Breast epithelium (tissue), 3 donors: ENCODE results near the gene CCDC92.

Experiments used
- POLR2A ChIP-seq: fragments of 450-650 bp; IDR thresholded peaks from one replicate; pipeline ENCODE4 v1.6.1; 2016; ENCODE audit warnings: antibody characterized with exemption, mild to moderate bottlenecking, moderate library complexity
- POLR2AphosphoS5 ChIP-seq, 3 donors: sonication (generic); formaldehyde crosslinking; IDR thresholded peaks; one replicate each; pipeline ENCODE4 v1.6.1; 2017; ENCODE audit warnings: antibody characterized with exemption in 3 of 3
- TF ChIP-seq, protein P1 (sequence below), 3 donors: fragments of 450-650 bp; IDR thresholded peaks; one replicate each; pipeline ENCODE4 v1.5.1; 2016 to 2017; ENCODE audit warnings: antibody characterized with exemption in 3 of 3, mild to moderate bottlenecking in 3 of 3, moderate library complexity in 3 of 3

DNA sequence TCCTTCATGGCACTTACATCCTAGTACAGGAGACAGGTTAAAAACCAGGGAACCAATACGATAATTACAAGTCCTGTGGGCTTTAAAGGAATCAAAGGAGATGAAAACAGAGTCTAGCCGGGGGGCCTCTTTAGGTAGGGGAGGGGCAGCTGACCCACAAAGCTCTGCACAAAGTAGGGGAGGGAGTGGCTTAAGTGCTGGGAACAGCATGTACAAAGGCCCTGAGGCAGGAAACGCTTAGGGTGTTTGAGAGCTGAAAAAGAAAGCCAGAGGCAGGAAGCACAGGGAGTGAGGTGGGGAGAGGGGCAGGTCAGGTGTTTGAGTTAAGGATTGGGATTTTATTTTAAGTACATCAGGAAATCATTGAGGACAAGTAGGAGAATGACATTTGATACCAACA, 38.1 kb upstream of the CCDC92 start:
- TF ChIP-seq, protein P1, sequence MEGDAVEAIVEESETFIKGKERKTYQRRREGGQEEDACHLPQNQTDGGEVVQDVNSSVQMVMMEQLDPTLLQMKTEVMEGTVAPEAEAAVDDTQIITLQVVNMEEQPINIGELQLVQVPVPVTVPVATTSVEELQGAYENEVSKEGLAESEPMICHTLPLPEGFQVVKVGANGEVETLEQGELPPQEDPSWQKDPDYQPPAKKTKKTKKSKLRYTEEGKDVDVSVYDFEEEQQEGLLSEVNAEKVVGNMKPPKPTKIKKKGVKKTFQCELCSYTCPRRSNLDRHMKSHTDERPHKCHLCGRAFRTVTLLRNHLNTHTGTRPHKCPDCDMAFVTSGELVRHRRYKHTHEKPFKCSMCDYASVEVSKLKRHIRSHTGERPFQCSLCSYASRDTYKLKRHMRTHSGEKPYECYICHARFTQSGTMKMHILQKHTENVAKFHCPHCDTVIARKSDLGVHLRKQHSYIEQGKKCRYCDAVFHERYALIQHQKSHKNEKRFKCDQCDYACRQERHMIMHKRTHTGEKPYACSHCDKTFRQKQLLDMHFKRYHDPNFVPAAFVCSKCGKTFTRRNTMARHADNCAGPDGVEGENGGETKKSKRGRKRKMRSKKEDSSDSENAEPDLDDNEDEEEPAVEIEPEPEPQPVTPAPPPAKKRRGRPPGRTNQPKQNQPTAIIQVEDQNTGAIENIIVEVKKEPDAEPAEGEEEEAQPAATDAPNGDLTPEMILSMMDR (IDR thresholded peaks at IDR 0.05), result no peak
- TF ChIP-seq POLR2A (no peak), POLR2AphosphoS5 (IDR thresholded peaks at IDR 0.05) (no peak)
